Liver (tissue), 3 donors: ENCODE data around the gene RASA3.

ENCODE experiments used
- EGR1 ChIP-seq, 2 donors: IDR thresholded peaks; 2 replicates each; pipeline ENCODE4 v1.6.1; 2016 to 2018; ENCODE audit warnings: antibody characterized with exemption in 2 of 2, low read depth in 2 of 2
- RAD21 ChIP-seq, 2 donors: IDR thresholded peaks; 2 replicates each; pipeline ENCODE4 v1.6.1; 2016; ENCODE audit warnings: antibody characterized with exemption in 2 of 2, mild to moderate bottlenecking in 2 of 2
- RXRA ChIP-seq, 2 donors: IDR thresholded peaks; 2 replicates each; pipeline ENCODE4 v1.6.1; 2017 to 2018; ENCODE audit warnings: antibody characterized with exemption in 2 of 2, mild to moderate bottlenecking in 1 of 2
- SP1 ChIP-seq: IDR thresholded peaks from 2 replicates; pipeline ENCODE4 v1.6.1; 2018; ENCODE audit warnings: antibody characterized with exemption, mild to moderate bottlenecking
- TAF1 ChIP-seq: conservative IDR thresholded peaks from 2 replicates; pipeline ENCODE4 v1.6.1; 2016; ENCODE audit warnings: antibody characterized with exemption, mild to moderate bottlenecking
- TF ChIP-seq, protein P1 (sequence below): fragments of 150-350 bp; IDR thresholded peaks from 2 replicates; pipeline ENCODE4 v1.5.1; 2017; ENCODE audit warnings: improper control_type of control experiment, low read depth, low read length; ENCODE audit not compliant: missing input control
- TF ChIP-seq, protein P2 (sequence below): IDR thresholded peaks from 2 replicates; pipeline ENCODE4 v1.6.1; 2016; ENCODE audit warnings: antibody characterized with exemption
- donor health status: healthy.
- donor health status: healthy.

DNA sequence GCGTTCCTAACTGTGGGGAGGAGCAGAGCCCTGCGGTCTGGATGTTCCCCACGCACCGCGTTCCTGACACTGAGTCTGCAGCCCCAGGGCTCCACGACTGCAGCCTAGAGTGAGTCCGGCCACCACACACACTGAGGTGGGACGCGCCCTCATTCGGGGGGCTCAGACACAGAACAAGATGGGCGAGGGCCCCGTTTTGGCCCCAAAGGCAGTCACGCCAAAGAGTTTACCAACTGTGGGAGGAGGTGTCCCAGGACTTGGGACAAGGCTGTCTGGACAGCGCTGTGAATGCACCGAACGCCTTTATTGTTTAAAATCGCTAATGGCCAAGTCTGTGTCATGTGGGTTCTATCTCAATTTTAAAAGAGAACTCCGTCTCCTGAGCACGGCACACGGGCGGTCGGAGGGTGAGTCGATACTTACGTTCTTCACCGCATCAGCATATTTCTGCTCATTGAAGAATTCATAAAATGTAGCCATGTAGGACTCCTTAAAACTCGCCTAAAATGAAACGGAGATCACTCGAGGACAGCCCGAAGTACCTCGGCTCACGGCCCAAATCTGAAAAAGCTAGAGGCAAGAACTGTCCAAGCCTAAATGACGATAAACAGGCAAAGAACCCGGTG lies 123.3 kb downstream of the RASA3 start:
- TF ChIP-seq, protein P1, sequence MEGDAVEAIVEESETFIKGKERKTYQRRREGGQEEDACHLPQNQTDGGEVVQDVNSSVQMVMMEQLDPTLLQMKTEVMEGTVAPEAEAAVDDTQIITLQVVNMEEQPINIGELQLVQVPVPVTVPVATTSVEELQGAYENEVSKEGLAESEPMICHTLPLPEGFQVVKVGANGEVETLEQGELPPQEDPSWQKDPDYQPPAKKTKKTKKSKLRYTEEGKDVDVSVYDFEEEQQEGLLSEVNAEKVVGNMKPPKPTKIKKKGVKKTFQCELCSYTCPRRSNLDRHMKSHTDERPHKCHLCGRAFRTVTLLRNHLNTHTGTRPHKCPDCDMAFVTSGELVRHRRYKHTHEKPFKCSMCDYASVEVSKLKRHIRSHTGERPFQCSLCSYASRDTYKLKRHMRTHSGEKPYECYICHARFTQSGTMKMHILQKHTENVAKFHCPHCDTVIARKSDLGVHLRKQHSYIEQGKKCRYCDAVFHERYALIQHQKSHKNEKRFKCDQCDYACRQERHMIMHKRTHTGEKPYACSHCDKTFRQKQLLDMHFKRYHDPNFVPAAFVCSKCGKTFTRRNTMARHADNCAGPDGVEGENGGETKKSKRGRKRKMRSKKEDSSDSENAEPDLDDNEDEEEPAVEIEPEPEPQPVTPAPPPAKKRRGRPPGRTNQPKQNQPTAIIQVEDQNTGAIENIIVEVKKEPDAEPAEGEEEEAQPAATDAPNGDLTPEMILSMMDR, result no peak
- TF ChIP-seq, protein P2, sequence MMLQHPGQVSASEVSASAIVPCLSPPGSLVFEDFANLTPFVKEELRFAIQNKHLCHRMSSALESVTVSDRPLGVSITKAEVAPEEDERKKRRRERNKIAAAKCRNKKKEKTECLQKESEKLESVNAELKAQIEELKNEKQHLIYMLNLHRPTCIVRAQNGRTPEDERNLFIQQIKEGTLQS, result no peak
- TF ChIP-seq TAF1 (no peak), EGR1 (IDR thresholded peaks at IDR 0.05; ENCODE audit: low read depth in 2 of 2) (no peak), RXRA (IDR thresholded peaks at IDR 0.05) (no peak), SP1 (no peak), RAD21 (IDR thresholded peaks at IDR 0.05) (no peak)
